ENCODE data around the gene C6orf120.

C6orf120 gene

DNA sequence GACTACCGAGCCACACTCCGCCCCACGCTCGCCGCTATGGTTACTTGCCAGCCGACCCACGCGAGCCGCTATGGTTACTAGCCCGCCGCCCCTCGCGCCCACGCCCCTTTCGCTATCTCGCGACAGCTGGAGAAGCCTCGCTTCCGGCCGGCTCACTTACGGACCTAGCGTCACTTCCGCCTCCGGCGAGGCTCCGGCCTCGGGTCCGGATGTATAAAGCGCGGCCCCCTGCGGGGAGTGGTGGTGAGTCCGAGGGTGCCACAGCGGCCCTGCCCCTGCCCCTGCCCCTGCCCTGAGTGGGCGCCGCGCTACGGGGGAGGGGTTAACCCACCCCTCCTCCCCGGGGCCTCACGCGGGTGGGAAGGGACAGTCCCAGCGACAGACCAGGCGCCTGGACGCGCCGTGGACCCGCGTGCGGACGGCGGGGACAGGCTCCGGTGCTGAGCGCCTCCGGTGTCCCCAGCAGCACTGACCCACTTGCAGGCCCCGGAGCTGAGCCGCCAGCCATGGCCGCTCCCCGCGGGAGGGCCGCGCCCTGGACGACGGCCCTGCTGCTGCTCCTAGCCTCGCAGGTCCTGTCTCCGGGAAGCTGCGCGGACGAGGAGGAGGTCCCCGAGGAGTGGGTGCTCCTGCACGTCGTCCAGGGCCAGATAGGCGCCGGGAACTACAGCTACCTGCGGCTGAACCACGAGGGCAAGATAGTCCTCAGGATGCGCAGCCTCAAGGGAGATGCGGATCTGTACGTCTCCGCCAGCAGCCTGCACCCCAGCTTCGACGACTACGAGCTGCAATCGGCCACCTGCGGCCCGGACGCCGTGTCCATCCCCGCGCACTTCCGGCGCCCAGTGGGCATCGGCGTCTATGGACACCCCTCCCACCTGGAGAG lies at the start of gene C6orf120, which contains the start of gene WDR27:
Gene C6orf120 (plus strand): TSS at position 173 of the 886 bp plus-strand sequence. CDS start 334 bp downstream, at position 507.
Gene WDR27 (minus strand): TSS at position 76 of the 886 bp plus-strand sequence. CDS start 13,024 bp downstream, outside the sequence.
- peak within 1 kb of the TSS; percentile 85 for H3K27ac ChIP-seq
- TF ChIP-seq CTCF (conservative IDR thresholded peaks at IDR 0.05; ENCODE audit: low read depth, low read length): no peak

DNA sequence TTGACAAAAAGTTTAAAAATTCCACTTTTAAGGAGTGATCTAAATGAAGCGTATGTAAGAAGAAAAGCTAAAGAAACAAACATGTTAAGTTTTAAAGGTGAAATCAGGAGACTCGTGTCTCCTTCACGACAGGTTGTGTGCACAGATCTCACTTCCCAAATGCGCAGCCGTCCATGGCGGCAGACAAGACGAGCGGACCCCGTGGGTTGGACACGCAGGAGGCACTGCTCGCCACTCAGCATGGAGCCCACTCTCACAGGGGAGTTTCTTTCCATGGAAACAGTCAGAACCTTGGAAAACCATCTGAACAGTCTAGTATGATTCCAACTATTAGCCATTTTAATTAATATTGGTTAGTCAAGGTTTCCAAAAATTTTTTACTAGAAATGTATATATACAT lies 49.0 kb upstream of the C6orf120 start:
- H3K27me3 ChIP-seq (ENCODE audit: insufficient read depth, low read depth): no peaks in the 10 kb centered on the region
- no peak overlapping the region for H2AFZ ChIP-seq (ENCODE audit: low read depth)
- H3K4me2 ChIP-seq: no peak overlapping the region
- no peak overlapping the region for H3K4me3 ChIP-seq (IDR thresholded peaks at IDR 0.05; ENCODE audit: insufficient read depth, low read depth, low read length)
- H3K27ac ChIP-seq: no peak overlapping the region
- TF ChIP-seq CTCF (conservative IDR thresholded peaks at IDR 0.05; ENCODE audit: low read depth, low read length): no peak
- H3K4me1 ChIP-seq (ENCODE audit: low read depth, poor library complexity, severe bottlenecking): peaks cover 9% of the 10 kb centered on the region
- no peaks in the 10 kb centered on the region for H3K36me3 ChIP-seq (ENCODE audit: insufficient read depth)
- H3K79me2 ChIP-seq (ENCODE audit: insufficient read depth, low read depth): no peaks in the 10 kb centered on the region
- H4K20me1 ChIP-seq (ENCODE audit: insufficient read depth): no peaks in the 10 kb centered on the region
- H3K9ac ChIP-seq: no peak overlapping the region

More for the DNA sequence above, at the start of gene C6orf120, which contains the start of gene WDR27:
- H2AFZ ChIP-seq (ENCODE audit: low read depth): peak within 1 kb of the TSS; percentile 74
- H3K27me3 ChIP-seq (ENCODE audit: insufficient read depth, low read depth): no peaks in the 10 kb centered on the region
- H3K36me3 ChIP-seq (ENCODE audit: insufficient read depth): 0 out of 2 replicates have a peak, but pooled peaks cover 3% of the 10 kb centered on the region
- H4K20me1 ChIP-seq (ENCODE audit: insufficient read depth): no peaks in the 10 kb centered on the region
- H3K4me3 ChIP-seq (IDR thresholded peaks at IDR 0.05; ENCODE audit: insufficient read depth, low read depth, low read length): no peak within 1 kb of the TSS
- H3K4me2 ChIP-seq: peak within 1 kb of the TSS; percentile 94
- peaks cover 33% of the 10 kb centered on the region for H3K4me1 ChIP-seq (ENCODE audit: low read depth, poor library complexity, severe bottlenecking)
- peaks cover 34% of the 10 kb centered on the region for H3K79me2 ChIP-seq (ENCODE audit: insufficient read depth, low read depth)
- H3K9ac ChIP-seq: peak within 1 kb of the TSS; percentile 75

DNA sequence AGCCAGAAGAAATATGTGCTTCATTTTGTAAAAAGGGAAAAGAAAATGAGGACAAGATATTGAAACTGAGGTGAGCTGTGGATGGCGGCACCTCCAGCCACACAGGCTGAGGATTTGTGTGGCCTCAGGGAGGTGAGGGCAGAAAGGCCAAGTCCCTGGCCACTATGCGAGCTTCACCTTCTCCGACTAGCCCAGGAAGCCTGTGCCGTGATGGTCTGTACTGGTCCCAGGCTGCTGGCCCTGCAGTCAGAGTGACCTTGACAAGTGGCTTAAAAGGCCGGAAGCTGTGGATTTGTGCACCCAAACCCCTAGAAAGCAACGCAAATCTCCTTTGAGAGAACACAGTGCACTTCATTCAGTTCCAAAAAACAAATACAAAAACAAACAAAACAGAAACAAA lies 48.2 kb upstream of the C6orf120 start:
- TF ChIP-seq CTCF (conservative IDR thresholded peaks at IDR 0.05; ENCODE audit: low read depth, low read length): no peak
- Histone ChIP-seq H3K79me2 (ENCODE audit: insufficient read depth, low read depth) (no peaks in the 10 kb centered on the region), H3K4me2 (peak overlapping the region; percentile 64), H3K9ac (peak overlapping the region; percentile 79; the same call in 1 of the 2 replicates), H3K27me3 (ENCODE audit: insufficient read depth, low read depth) (no peaks in the 10 kb centered on the region), H4K20me1 (ENCODE audit: insufficient read depth) (no peaks in the 10 kb centered on the region), H2AFZ (ENCODE audit: low read depth) (no peak overlapping the region; the same call in 1 of the 2 replicates), H3K4me3 (IDR thresholded peaks at IDR 0.05; ENCODE audit: insufficient read depth, low read depth, low read length) (no peak overlapping the region), H3K36me3 (ENCODE audit: insufficient read depth) (no peaks in the 10 kb centered on the region), H3K27ac (no peak overlapping the region; the same call in 1 of the 2 replicates), H3K4me1 (ENCODE audit: low read depth, poor library complexity, severe bottlenecking) (peaks cover 9% of the 10 kb centered on the region)

- no peaks in the 10 kb centered on the region for H4K20me1 ChIP-seq (ENCODE audit: insufficient read depth)
- H3K4me2 ChIP-seq: peak overlapping the region; percentile 64
- peak overlapping the region; percentile 79 for H3K27ac ChIP-seq
- no peak overlapping the region for H3K4me3 ChIP-seq (IDR thresholded peaks at IDR 0.05; ENCODE audit: insufficient read depth, low read depth, low read length)
- no peaks in the 10 kb centered on the region for H3K27me3 ChIP-seq (ENCODE audit: insufficient read depth, low read depth)
- H3K4me1 ChIP-seq (ENCODE audit: low read depth, poor library complexity, severe bottlenecking): peaks cover 9% of the 10 kb centered on the region
- H2AFZ ChIP-seq (ENCODE audit: low read depth): peak overlapping the region; percentile 88
- peak overlapping the region; percentile 79 for H3K9ac ChIP-seq
- TF ChIP-seq CTCF (conservative IDR thresholded peaks at IDR 0.05; ENCODE audit: low read depth, low read length): 0 out of 2 replicates have a peak, but pooled peaks have one; percentile 17
- H3K79me2 ChIP-seq (ENCODE audit: insufficient read depth, low read depth): no peaks in the 10 kb centered on the region
- H3K36me3 ChIP-seq (ENCODE audit: insufficient read depth): no peaks in the 10 kb centered on the region
Observed at GRCh38 chr6:169654598-169655391, 47.1 kb upstream of the C6orf120 start.

All from KMS-11 (cell line).